Liver (tissue), 9 donors: ENCODE measurements around the gene UBASH3B. TPM values are rescaled to one million over a fixed set of nuclear protein-coding genes. Genes with fewer than 3 reads are reported as not detected.

Experiments used
- DNase-seq: peaks from one replicate; pipeline ENCODE4 v3.0.0-alpha.2; 2017; ENCODE audit warnings: low spot score
- H3K27ac ChIP-seq, 2 donors: one replicate each; pipeline ENCODE4 v1.7.0; 2013; ENCODE audit warnings: inconsistent platforms in 2 of 2, low read length in 2 of 2, control low read depth in 1 of 2, low read depth in 1 of 2, mild to moderate bottlenecking in 1 of 2
- H3K27me3 ChIP-seq, 4 donors: one replicate each; pipeline versions ENCODE4 v1.6.1 to v1.7.0; 2013; ENCODE audit warnings: low read length in 3 of 4, inconsistent platforms in 1 of 4, mild to moderate bottlenecking in 1 of 4, moderate library complexity in 1 of 4; ENCODE audit not compliant: control insufficient read depth in 4 of 4, insufficient read depth in 4 of 4
- H3K36me3 ChIP-seq, 4 donors: one replicate each; pipeline versions ENCODE4 v1.6.1 to v1.7.0; 2013; ENCODE audit warnings: low read length in 3 of 4, mild to moderate bottlenecking in 3 of 4, low read depth in 1 of 4, moderate library complexity in 1 of 4; ENCODE audit not compliant: control insufficient read depth in 4 of 4, insufficient read depth in 3 of 4
- H3K4me1 ChIP-seq, 4 donors: one replicate each; pipeline versions ENCODE4 v1.6.1 to v1.7.0; 2013; ENCODE audit warnings: low read length in 3 of 4, mild to moderate bottlenecking in 3 of 4, moderate library complexity in 1 of 4; ENCODE audit not compliant: control insufficient read depth in 4 of 4, insufficient read depth in 4 of 4
- H3K4me3 ChIP-seq, 3 donors: one replicate each; pipeline versions ENCODE4 v1.6.1 to v1.7.0; 2013; ENCODE audit warnings: low read length in 3 of 3, control low read depth in 1 of 3, low read depth in 1 of 3, mild to moderate bottlenecking in 1 of 3
- H3K9ac ChIP-seq, 2 donors: one replicate each; pipeline ENCODE4 v1.7.0; 2013; ENCODE audit warnings: low read length in 2 of 2, mild to moderate bottlenecking in 2 of 2, moderate library complexity in 2 of 2, control low read depth in 1 of 2, low read depth in 1 of 2
- H3K9me3 ChIP-seq, 4 donors: one replicate each; pipeline versions ENCODE4 v1.6.1 to v1.7.0; 2013; ENCODE audit warnings: low read length in 3 of 4; ENCODE audit not compliant: control insufficient read depth in 4 of 4
- ATF3 ChIP-seq: IDR thresholded peaks from 2 replicates; pipeline ENCODE4 v1.6.1; 2016; ENCODE audit warnings: antibody characterized with exemption
- EGR1 ChIP-seq, 2 donors: IDR thresholded peaks; 2 replicates each; pipeline ENCODE4 v1.6.1; 2016 to 2018; ENCODE audit warnings: antibody characterized with exemption in 2 of 2, low read depth in 2 of 2
- FOXA1 ChIP-seq: IDR thresholded peaks from 2 replicates; pipeline ENCODE4 v1.6.1; 2016; ENCODE audit warnings: antibody characterized with exemption
- GABPA ChIP-seq, 2 donors: IDR thresholded peaks in 1 of 2; conservative IDR thresholded peaks in 1 of 2; 2 replicates each; pipeline ENCODE4 v1.6.1; 2016; ENCODE audit warnings: antibody characterized with exemption in 2 of 2, mild to moderate bottlenecking in 1 of 2, moderate library complexity in 1 of 2
- HNF4G ChIP-seq: IDR thresholded peaks from 2 replicates; pipeline ENCODE4 v1.6.1; 2016; ENCODE audit warnings: antibody characterized with exemption
- JUND ChIP-seq, 2 donors: IDR thresholded peaks; 2 replicates each; pipeline ENCODE4 v1.6.1; 2016; ENCODE audit warnings: antibody characterized with exemption in 2 of 2
- NR2F2 ChIP-seq: IDR thresholded peaks from 2 replicates; pipeline ENCODE4 v1.6.1; 2016; ENCODE audit warnings: antibody characterized with exemption
- RAD21 ChIP-seq, 2 donors: IDR thresholded peaks; 2 replicates each; pipeline ENCODE4 v1.6.1; 2016; ENCODE audit warnings: antibody characterized with exemption in 2 of 2, mild to moderate bottlenecking in 2 of 2
- RXRA ChIP-seq, 2 donors: IDR thresholded peaks; 2 replicates each; pipeline ENCODE4 v1.6.1; 2017 to 2018; ENCODE audit warnings: antibody characterized with exemption in 2 of 2, mild to moderate bottlenecking in 1 of 2
- SP1 ChIP-seq: IDR thresholded peaks from 2 replicates; pipeline ENCODE4 v1.6.1; 2018; ENCODE audit warnings: antibody characterized with exemption, mild to moderate bottlenecking
- TAF1 ChIP-seq: conservative IDR thresholded peaks from 2 replicates; pipeline ENCODE4 v1.6.1; 2016; ENCODE audit warnings: antibody characterized with exemption, mild to moderate bottlenecking
- YY1 ChIP-seq: IDR thresholded peaks from 2 replicates; pipeline ENCODE4 v1.6.1; 2016; ENCODE audit warnings: antibody characterized with exemption, mild to moderate bottlenecking
- WGBS: extraction: QIAGEN DNeasy Blood & Tissue Kit; methylation state at CpG from one replicate; pipeline ENCODE4 v1.1.7; 2013; 5-methylcytosine and 5-hydroxymethylcytosine counted together
- polyA plus RNA-seq, 2 donors: library from polyadenylated mRNA; stranded (reverse) in 1 of 2; unstranded in 1 of 2; fragments of 200-250 nt in 1 of 2; fragments of >200 nt in 1 of 2; fragmentation: Nextera tagmentation in 1 of 2; extraction: Ambion mirVana in 1 of 2; gene quantifications; one replicate each; pipeline versions ENCODE4 v1.2.1 to v1.2.3, GENCODE V29; 2013 to 2015
- total RNA-seq, 2 donors: library from RNA; depleted of rRNA; stranded (reverse); fragments of >200 nt; gene quantifications; one replicate each; pipeline ENCODE4 v1.2.3, GENCODE V29; 2014
- TF ChIP-seq, protein P1 (sequence below): IDR thresholded peaks from 2 replicates; pipeline ENCODE4 v1.6.1; 2016; ENCODE audit warnings: antibody characterized with exemption, mild to moderate bottlenecking
- TF ChIP-seq, protein P2 (sequence below): IDR thresholded peaks from 2 replicates; pipeline ENCODE4 v1.6.1; 2016; ENCODE audit warnings: antibody characterized with exemption
- TF ChIP-seq, protein P3 (sequence below): fragments of 150-350 bp; IDR thresholded peaks from 2 replicates; pipeline ENCODE4 v1.5.1; 2017; ENCODE audit warnings: improper control_type of control experiment, low read depth, low read length; ENCODE audit not compliant: missing input control
- donor health status: healthy.
- donor health status: healthy.
- donor health status: healthy.
- donor health status: healthy.
- donor health status: healthy.

Gene UBASH3B
- total and polyA plus RNA-seq, 4 donors, result 0.48 to 5.5 (median 2.5) TPM

GRCh38 chr11:122690801-122691548, 35.5 kb downstream of the UBASH3B start:
- no peak for DNase-seq
- H3K4me1 ChIP-seq, result no peaks in the 10 kb centered on the region
- no peaks in the 10 kb centered on the region for H3K9me3 ChIP-seq
- TF ChIP-seq GABPA (IDR thresholded peaks at IDR 0.05 in 1 of 2, conservative IDR thresholded peaks at IDR 0.05 in 1 of 2) (no peak), HNF4G (no peak), FOXA1 (no peak), EGR1 (IDR thresholded peaks at IDR 0.05; ENCODE audit: low read depth in 2 of 2) (no peak), YY1 (no peak), TAF1 (no peak), RAD21 (IDR thresholded peaks at IDR 0.05) (no peak), NR2F2 (no peak), SP1 (no peak), RXRA (IDR thresholded peaks at IDR 0.05) (no peak), ATF3 (no peak), JUND (IDR thresholded peaks at IDR 0.05) (no peak)
- TF ChIP-seq, protein P1, sequence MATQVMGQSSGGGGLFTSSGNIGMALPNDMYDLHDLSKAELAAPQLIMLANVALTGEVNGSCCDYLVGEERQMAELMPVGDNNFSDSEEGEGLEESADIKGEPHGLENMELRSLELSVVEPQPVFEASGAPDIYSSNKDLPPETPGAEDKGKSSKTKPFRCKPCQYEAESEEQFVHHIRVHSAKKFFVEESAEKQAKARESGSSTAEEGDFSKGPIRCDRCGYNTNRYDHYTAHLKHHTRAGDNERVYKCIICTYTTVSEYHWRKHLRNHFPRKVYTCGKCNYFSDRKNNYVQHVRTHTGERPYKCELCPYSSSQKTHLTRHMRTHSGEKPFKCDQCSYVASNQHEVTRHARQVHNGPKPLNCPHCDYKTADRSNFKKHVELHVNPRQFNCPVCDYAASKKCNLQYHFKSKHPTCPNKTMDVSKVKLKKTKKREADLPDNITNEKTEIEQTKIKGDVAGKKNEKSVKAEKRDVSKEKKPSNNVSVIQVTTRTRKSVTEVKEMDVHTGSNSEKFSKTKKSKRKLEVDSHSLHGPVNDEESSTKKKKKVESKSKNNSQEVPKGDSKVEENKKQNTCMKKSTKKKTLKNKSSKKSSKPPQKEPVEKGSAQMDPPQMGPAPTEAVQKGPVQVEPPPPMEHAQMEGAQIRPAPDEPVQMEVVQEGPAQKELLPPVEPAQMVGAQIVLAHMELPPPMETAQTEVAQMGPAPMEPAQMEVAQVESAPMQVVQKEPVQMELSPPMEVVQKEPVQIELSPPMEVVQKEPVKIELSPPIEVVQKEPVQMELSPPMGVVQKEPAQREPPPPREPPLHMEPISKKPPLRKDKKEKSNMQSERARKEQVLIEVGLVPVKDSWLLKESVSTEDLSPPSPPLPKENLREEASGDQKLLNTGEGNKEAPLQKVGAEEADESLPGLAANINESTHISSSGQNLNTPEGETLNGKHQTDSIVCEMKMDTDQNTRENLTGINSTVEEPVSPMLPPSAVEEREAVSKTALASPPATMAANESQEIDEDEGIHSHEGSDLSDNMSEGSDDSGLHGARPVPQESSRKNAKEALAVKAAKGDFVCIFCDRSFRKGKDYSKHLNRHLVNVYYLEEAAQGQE, result no peak
- TF ChIP-seq, protein P2, sequence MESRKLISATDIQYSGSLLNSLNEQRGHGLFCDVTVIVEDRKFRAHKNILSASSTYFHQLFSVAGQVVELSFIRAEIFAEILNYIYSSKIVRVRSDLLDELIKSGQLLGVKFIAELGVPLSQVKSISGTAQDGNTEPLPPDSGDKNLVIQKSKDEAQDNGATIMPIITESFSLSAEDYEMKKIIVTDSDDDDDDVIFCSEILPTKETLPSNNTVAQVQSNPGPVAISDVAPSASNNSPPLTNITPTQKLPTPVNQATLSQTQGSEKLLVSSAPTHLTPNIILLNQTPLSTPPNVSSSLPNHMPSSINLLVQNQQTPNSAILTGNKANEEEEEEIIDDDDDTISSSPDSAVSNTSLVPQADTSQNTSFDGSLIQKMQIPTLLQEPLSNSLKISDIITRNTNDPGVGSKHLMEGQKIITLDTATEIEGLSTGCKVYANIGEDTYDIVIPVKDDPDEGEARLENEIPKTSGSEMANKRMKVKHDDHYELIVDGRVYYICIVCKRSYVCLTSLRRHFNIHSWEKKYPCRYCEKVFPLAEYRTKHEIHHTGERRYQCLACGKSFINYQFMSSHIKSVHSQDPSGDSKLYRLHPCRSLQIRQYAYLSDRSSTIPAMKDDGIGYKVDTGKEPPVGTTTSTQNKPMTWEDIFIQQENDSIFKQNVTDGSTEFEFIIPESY, result no peak
- TF ChIP-seq, protein P3, sequence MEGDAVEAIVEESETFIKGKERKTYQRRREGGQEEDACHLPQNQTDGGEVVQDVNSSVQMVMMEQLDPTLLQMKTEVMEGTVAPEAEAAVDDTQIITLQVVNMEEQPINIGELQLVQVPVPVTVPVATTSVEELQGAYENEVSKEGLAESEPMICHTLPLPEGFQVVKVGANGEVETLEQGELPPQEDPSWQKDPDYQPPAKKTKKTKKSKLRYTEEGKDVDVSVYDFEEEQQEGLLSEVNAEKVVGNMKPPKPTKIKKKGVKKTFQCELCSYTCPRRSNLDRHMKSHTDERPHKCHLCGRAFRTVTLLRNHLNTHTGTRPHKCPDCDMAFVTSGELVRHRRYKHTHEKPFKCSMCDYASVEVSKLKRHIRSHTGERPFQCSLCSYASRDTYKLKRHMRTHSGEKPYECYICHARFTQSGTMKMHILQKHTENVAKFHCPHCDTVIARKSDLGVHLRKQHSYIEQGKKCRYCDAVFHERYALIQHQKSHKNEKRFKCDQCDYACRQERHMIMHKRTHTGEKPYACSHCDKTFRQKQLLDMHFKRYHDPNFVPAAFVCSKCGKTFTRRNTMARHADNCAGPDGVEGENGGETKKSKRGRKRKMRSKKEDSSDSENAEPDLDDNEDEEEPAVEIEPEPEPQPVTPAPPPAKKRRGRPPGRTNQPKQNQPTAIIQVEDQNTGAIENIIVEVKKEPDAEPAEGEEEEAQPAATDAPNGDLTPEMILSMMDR, result no peak
- H3K27me3 ChIP-seq, result no peaks in the 10 kb centered on the region
- no peaks in the 10 kb centered on the region for H3K36me3 ChIP-seq
- no peak overlapping the region for H3K9ac ChIP-seq
- WGBS, result 70% methylated on average over 14 of the region's 14 CpGs
- peak overlapping the region; percentile 18 to 22 for H3K27ac ChIP-seq
- H3K4me3 ChIP-seq, result no peak overlapping the region
